Panc1 (cell line): ENCODE measurements around the gene FGD5. TPM values are rescaled to one million over a fixed set of nuclear protein-coding genes. Genes with fewer than 3 reads are reported as not detected.

Experiments used
- ATAC-seq: fragments of 200-7000 bp; cut with Tn5 transposase; 2 replicates; pipeline ENCODE4 v1.9.1; 2020; ENCODE audit warnings: mild to moderate bottlenecking, moderate library complexity
- BruUV-seq: library from RNA; stranded (reverse); fragments of 400-500 nt; replicated peaks from 2 replicates; lab custom pipeline; 2021; lab: Mats Ljungman, UMichigan
- CTCF ChIA-PET: fragments of 300-600 bp; sonication (Branson Sonifier 250); formaldehyde crosslinking; loops from one replicate; lab custom pipeline; 2022; ENCODE audit warnings: antibody characterized with exemption; lab: Charles Lee
- POLR2A ChIA-PET: fragments of 300-600 bp; sonication (Branson Sonifier 250); formaldehyde crosslinking; loops from one replicate; lab custom pipeline; 2022; ENCODE audit warnings: antibody characterized with exemption; lab: Charles Lee
- DNase-seq: peaks from one replicate; pipeline ENCODE4 v3.0.0-alpha.2; 2010; ENCODE audit warnings: low read depth, low spot score
- H3K27ac ChIP-seq: 2 replicates; pipeline ENCODE4 v1.5.1; 2011; ENCODE audit warnings: mild to moderate bottlenecking, low read length, inconsistent platforms
- H3K27me3 ChIP-seq: fragments of 200-500 bp; sonication (Bioruptor generic); 2 replicates; pipeline ENCODE4 v1.6.0; 2014; ENCODE audit warnings: low read length, inconsistent platforms; ENCODE audit not compliant: control insufficient read depth, insufficient read depth
- H3K36me3 ChIP-seq: fragments of 200-500 bp; sonication (Bioruptor generic); 2 replicates; pipeline ENCODE4 v1.5.1; 2014; ENCODE audit warnings: inconsistent platforms, mild to moderate bottlenecking, low read length, moderate library complexity; ENCODE audit not compliant: control insufficient read depth, insufficient read depth
- H3K4me1 ChIP-seq: 2 replicates; pipeline ENCODE4 v1.5.1; 2011; ENCODE audit warnings: inconsistent platforms, mild to moderate bottlenecking, low read length, moderate library complexity; ENCODE audit not compliant: control insufficient read depth, insufficient read depth
- H3K4me3 ChIP-seq, 2 experiments: 2 replicates each; pipeline ENCODE4 v1.5.1; 2011 to 2012; ENCODE audit warnings: low read depth in 2 of 2, low read length in 2 of 2, mild to moderate bottlenecking in 2 of 2, inconsistent platforms in 1 of 2, moderate library complexity in 1 of 2
- H3K9me3 ChIP-seq: fragments of 200-500 bp; sonication (Bioruptor generic); 2 replicates; pipeline ENCODE4 v1.5.1; 2014; ENCODE audit warnings: low read depth, mild to moderate bottlenecking, inconsistent platforms, low read length, moderate library complexity; ENCODE audit not compliant: control insufficient read depth, insufficient read depth
- CTCF ChIP-seq: fragments of 450-650 bp; IDR thresholded peaks from 2 replicates; pipeline ENCODE4 v1.5.1; 2017; ENCODE audit warnings: mild to moderate bottlenecking
- POLR2AphosphoS5 ChIP-seq: IDR thresholded peaks from 2 replicates; pipeline ENCODE4 v1.6.1; 2012; ENCODE audit warnings: mild to moderate bottlenecking, low read depth, low read length, moderate library complexity
- REST ChIP-seq, 2 experiments: IDR thresholded peaks; 2 replicates each; pipeline ENCODE4 v1.6.1; 2011 to 2012; ENCODE audit warnings: low read depth in 2 of 2, control low read depth in 1 of 2, low read length in 1 of 2, mild to moderate bottlenecking in 1 of 2, moderate library complexity in 1 of 2; ENCODE audit not compliant: insufficient read depth in 1 of 2
- SIN3A ChIP-seq: IDR thresholded peaks from 2 replicates; pipeline ENCODE4 v1.6.1; 2012; ENCODE audit warnings: low read depth, mild to moderate bottlenecking, low read length, moderate library complexity, borderline replicate concordance; ENCODE audit not compliant: insufficient read depth
- TCF7L2 ChIP-seq: IDR thresholded peaks from 2 replicates; pipeline ENCODE4 v1.6.1; 2011; ENCODE audit warnings: mild to moderate bottlenecking, low read depth, low read length, inconsistent platforms
- in situ Hi-C: cut with HindIII; loops from 2 replicates; pipeline ENCODE4 v1.10.0; 2016; ENCODE audit warnings: low sequenced_read_pairs, low pct_unique_long_range_greater_than_20kb
- intact Hi-C: fragments of 100-400 bp; cut with micrococcal nuclease; formaldehyde crosslinking; loops from one replicate; pipeline ENCODE4 v1.10.0; 2022; ENCODE audit not compliant: unreplicated experiment
- total RNA-seq: library from RNA; stranded (reverse); gene quantifications from one replicate; pipeline ENCODE4 v1.2.1, GENCODE V29; 2021; ENCODE audit not compliant: unreplicated experiment

Gene FGD5
- total RNA-seq, 1 experiment from 2014 or later = 0.77 TPM

DNA sequence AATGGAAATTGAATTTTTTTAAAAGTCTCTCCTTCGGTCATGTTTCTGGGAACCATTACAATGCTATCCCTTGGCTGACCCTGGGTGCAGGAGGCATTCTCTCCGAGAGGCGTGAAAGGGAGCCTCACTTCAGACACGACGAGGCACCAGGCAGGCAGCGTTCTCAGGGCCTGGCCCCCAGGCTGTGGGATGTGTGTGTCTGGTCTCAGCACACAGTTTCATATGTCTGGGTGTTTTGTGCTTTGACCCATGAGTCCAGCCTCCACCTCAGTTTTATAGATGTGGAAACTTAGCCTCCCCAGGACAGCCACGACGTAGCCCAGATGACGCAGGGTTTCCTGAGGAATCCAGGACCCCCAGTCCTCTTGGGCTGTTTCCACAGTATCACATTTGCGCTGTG is 34.0 kb downstream of the FGD5 start:
- intact Hi-C loops = no loop called here
- CTCF ChIA-PET = interaction anchor here (0.7 kb wide), 1 partner anchor 179 kb away, joined by 13 read pairs; no protein-coding TSS in a partner anchor
- no peak for DNase-seq

GRCh38 chr3:14853271-14853951 is 34.6 kb downstream of the FGD5 start:
- Histone ChIP-seq H3K27ac (no peak overlapping the region), H3K36me3 (no peaks in the 10 kb centered on the region), H3K27me3 (no peaks in the 10 kb centered on the region; the same call in 1 of the 2 replicates), H3K4me3 (no peak overlapping the region), H3K9me3 (no peaks in the 10 kb centered on the region), H3K4me1 (no peaks in the 10 kb centered on the region)
- BruUV-seq = no TSS peak
- POLR2A ChIA-PET = no interaction called here
- no peak for DNase-seq
- in situ Hi-C loops = no loop called here
- CTCF ChIA-PET = interaction anchor here (0.7 kb wide), 1 partner anchor 180 kb away, joined by 13 read pairs; no protein-coding TSS in a partner anchor
- TF ChIP-seq REST (IDR thresholded peaks at IDR 0.05; ENCODE audit: insufficient read depth in 1 of 2, low read depth in 2 of 2, low read length in 1 of 2) (no peak), CTCF (no peak), POLR2AphosphoS5 (no peak), TCF7L2 (no peak), SIN3A (no peak)
- ATAC-seq = no peak
- intact Hi-C loops = no loop called here

More for the DNA sequence above, 34.0 kb downstream of the FGD5 start:
- no peak for ATAC-seq
- Histone ChIP-seq H3K27ac (no peak overlapping the region), H3K4me1 (no peaks in the 10 kb centered on the region), H3K27me3 (no peaks in the 10 kb centered on the region; the same call in 1 of the 2 replicates), H3K36me3 (no peaks in the 10 kb centered on the region), H3K4me3 (no peak overlapping the region), H3K9me3 (no peaks in the 10 kb centered on the region)
- POLR2A ChIA-PET = no interaction called here
- TF ChIP-seq REST (IDR thresholded peaks at IDR 0.05; ENCODE audit: insufficient read depth in 1 of 2, low read depth in 2 of 2, low read length in 1 of 2) (no peak), SIN3A (no peak), POLR2AphosphoS5 (no peak), TCF7L2 (no peak), CTCF (no peak)
- no TSS peak for BruUV-seq
- in situ Hi-C loops = no loop called here
